PC-3 (cell line): ENCODE measurements around the gene TDP2. TPM values are rescaled to one million over a fixed set of nuclear protein-coding genes. Genes with fewer than 3 reads are reported as not detected.

Source experiments
- ATAC-seq: fragments of 200-7000 bp; cut with Tn5 transposase; 2 replicates; pipeline ENCODE4 v1.9.1; 2020; ENCODE audit warnings: mild to moderate bottlenecking, moderate library complexity
- Bru-seq: library from RNA; stranded (reverse); fragments of 400-500 nt; gene quantifications from one replicate; lab custom pipeline; 2021; lab: Mats Ljungman, UMichigan
- BruChase-seq, 2 experiments: library from RNA; stranded (reverse); fragments of 400-500 nt; gene quantifications; one replicate each; lab custom pipeline; 2021; lab: Mats Ljungman, UMichigan
- BruUV-seq: library from RNA; stranded (reverse); fragments of 400-500 nt; replicated peaks from 2 replicates; lab custom pipeline; 2021; lab: Mats Ljungman, UMichigan
- CTCF ChIA-PET: fragments of 300-600 bp; sonication (Branson Sonifier 250); formaldehyde crosslinking; loops from one replicate; lab custom pipeline; 2022; ENCODE audit warnings: antibody characterized with exemption; lab: Charles Lee
- POLR2A ChIA-PET: fragments of 300-600 bp; sonication (Branson Sonifier 250); formaldehyde crosslinking; loops from one replicate; lab custom pipeline; 2022; ENCODE audit warnings: antibody characterized with exemption; ENCODE audit not compliant: unreplicated experiment; lab: Charles Lee
- DNase-seq: peaks from one replicate; pipeline ENCODE4 v3.0.0-alpha.2; 2015
- H2AFZ ChIP-seq: fragments of 300-600 bp; sonication (generic); 2 replicates; pipeline ENCODE4 v1.6.0; 2016; ENCODE audit warnings: antibody characterized with exemption, low read length
- H3F3A ChIP-seq: fragments of 300-600 bp; sonication (generic); one replicate; pipeline ENCODE4 v1.6.0; 2017; ENCODE audit warnings: antibody characterized with exemption, low read length, control low read depth, mild to moderate bottlenecking; ENCODE audit not compliant: unreplicated experiment
- H3K27ac ChIP-seq: fragments of 300-600 bp; sonication (generic); 2 replicates; pipeline ENCODE4 v1.5.1; 2016; ENCODE audit warnings: mild to moderate bottlenecking, low read length
- H3K27me3 ChIP-seq: fragments of 300-600 bp; sonication (generic); 2 replicates; pipeline ENCODE4 v1.6.1; 2016; ENCODE audit warnings: low read length, mixed read lengths
- H3K36me3 ChIP-seq: fragments of 300-600 bp; sonication (generic); 2 replicates; pipeline ENCODE4 v1.6.1; 2016; ENCODE audit warnings: low read depth, mixed run types, low read length, mixed read lengths
- H3K4me1 ChIP-seq: fragments of 300-600 bp; sonication (generic); 2 replicates; pipeline ENCODE4 v1.5.1; 2016; ENCODE audit warnings: low read length; ENCODE audit not compliant: insufficient read depth
- H3K4me2 ChIP-seq: fragments of 300-600 bp; sonication (generic); 2 replicates; pipeline ENCODE4 v1.6.0; 2016; ENCODE audit warnings: low read length
- H3K4me3 ChIP-seq: fragments of 300-600 bp; sonication (generic); 2 replicates; pipeline ENCODE4 v1.5.1; 2016; ENCODE audit warnings: mild to moderate bottlenecking, low read length, mixed read lengths
- H3K79me2 ChIP-seq: fragments of 300-600 bp; sonication (generic); 2 replicates; pipeline ENCODE4 v1.6.1; 2017; ENCODE audit warnings: low read length, mixed read lengths
- H3K9ac ChIP-seq: fragments of 300-600 bp; sonication (generic); 2 replicates; pipeline ENCODE4 v1.6.0; 2016; ENCODE audit warnings: mild to moderate bottlenecking, low read length
- H3K9me2 ChIP-seq: fragments of 300-600 bp; sonication (generic); replicated peaks from 2 replicates; pipeline ENCODE4 v1.6.1; 2016; ENCODE audit warnings: mixed run types, low read length, mixed read lengths
- H3K9me3 ChIP-seq: fragments of 300-600 bp; sonication (generic); 2 replicates; pipeline ENCODE4 v1.6.1; 2016; ENCODE audit warnings: low read length, mixed read lengths
- H4K20me1 ChIP-seq: fragments of 300-600 bp; sonication (generic); 2 replicates; pipeline ENCODE4 v1.6.1; 2016; ENCODE audit warnings: low read length, mixed read lengths
- CTCF ChIP-seq: fragments of 300-600 bp; sonication (generic); conservative IDR thresholded peaks from 2 replicates; pipeline ENCODE4 v1.5.1; 2017; ENCODE audit warnings: antibody characterized with exemption, low read depth, mild to moderate bottlenecking, low read length
- EZH2 ChIP-seq: fragments of 300-600 bp; sonication (generic); IDR thresholded peaks from one replicate; pipeline ENCODE4 v1.6.1; 2017; ENCODE audit warnings: antibody characterized with exemption, mild to moderate bottlenecking, low read length; ENCODE audit not compliant: unreplicated experiment
- EZH2phosphoT487 ChIP-seq: fragments of 300-600 bp; sonication (generic); IDR thresholded peaks from 2 replicates; pipeline ENCODE4 v1.6.1; 2018; ENCODE audit warnings: mild to moderate bottlenecking, antibody characterized with exemption, low read length, borderline replicate concordance
- intact Hi-C: fragments of 100-400 bp; cut with micrococcal nuclease; formaldehyde crosslinking; loops from 2 replicates; pipeline ENCODE4 v1.9.0; 2023
- long read RNA-seq: library from polyadenylated mRNA; unstranded; transcript quantifications from one replicate; pipeline ENCODE4 v2.0.0, GENCODE V29; 2021; ENCODE audit not compliant: unreplicated experiment
- total RNA-seq: library from RNA; depleted of rRNA; stranded (reverse); fragments of >200 nt; gene quantifications from 2 replicates; pipeline ENCODE4 v1.2.3, GENCODE V29; 2014; rRNA removed

Gene TDP2, protein sequence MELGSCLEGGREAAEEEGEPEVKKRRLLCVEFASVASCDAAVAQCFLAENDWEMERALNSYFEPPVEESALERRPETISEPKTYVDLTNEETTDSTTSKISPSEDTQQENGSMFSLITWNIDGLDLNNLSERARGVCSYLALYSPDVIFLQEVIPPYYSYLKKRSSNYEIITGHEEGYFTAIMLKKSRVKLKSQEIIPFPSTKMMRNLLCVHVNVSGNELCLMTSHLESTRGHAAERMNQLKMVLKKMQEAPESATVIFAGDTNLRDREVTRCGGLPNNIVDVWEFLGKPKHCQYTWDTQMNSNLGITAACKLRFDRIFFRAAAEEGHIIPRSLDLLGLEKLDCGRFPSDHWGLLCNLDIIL
- 20.6 and 24.2 TPM in 2 replicates for total RNA-seq
- percentile 88 among the genes with signal in this experiment for Bru-seq, nascent RNA
- BruChase-seq, experiment 1, labeled RNA remaining after a 6-hour chase: percentile 86 among the genes with signal in this experiment
- BruChase-seq, experiment 2, labeled RNA remaining after a 2-hour chase: percentile 90 among the genes with signal in this experiment
- long read RNA-seq, transcript TDP2-202 (7 exons, 2,071 nt): major isoform, 31 of 48 reads
- long read RNA-seq, partial matches to known transcripts: 8 of 48 reads
- long read RNA-seq, other reads (novel, unspliced or antisense): 9 of 48 reads

DNA sequence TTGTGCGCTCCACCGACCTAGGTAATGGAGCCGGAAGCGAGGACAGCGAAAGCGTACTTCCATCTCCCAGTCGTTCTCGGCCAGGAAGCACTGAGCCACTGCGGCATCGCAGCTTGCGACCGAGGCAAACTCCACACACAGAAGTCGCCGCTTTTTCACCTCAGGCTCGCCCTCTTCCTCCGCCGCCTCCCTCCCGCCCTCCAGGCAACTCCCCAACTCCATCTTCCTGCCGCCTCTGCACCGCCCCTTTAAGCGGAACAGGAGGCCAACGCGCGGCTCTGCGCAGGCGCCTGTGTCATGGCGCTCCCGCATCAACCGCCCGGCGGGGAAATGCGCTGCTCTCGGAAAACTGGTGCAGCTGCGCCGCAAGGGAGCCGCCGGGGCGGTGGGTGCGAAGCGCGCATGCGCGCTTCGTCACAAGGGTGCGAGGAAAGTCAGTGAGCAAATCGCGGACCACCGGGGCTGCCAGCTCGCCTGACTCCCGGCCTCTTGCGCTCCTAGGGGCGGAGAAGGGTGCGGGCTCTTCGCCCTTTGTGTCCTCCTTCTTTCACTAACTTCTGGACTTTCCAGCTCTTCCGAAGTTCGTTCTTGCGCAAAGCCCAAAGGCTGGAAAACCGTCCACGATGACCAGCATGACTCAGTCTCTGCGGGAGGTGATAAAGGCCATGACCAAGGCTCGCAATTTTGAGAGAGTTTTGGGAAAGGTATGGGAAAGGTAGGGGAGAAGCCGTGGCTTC is at the start of gene TDP2, which contains the start of gene ACOT13:
Gene TDP2, minus strand, starts transcription at position 259 of the 737 bp plus-strand sequence. Its CDS starts 37 bp downstream, at position 222.
Gene ACOT13, plus strand, starts transcription at position 437 of the 737 bp plus-strand sequence. Its CDS starts 187 bp downstream, at position 624.
- Histone ChIP-seq H3K4me1 (peaks cover 20% of the 10 kb centered on the region), H4K20me1 (no peaks in the 10 kb centered on the region), H3K27ac (peak within 1 kb of the TSS; percentile 75), H3K27me3 (no peaks in the 10 kb centered on the region), H3K4me3 (peak within 1 kb of the TSS; percentile 97), H3K4me2 (peak within 1 kb of the TSS; percentile 85), H3K36me3 (peaks cover 20% of the 10 kb centered on the region), H3K9ac (peak within 1 kb of the TSS; percentile 91), H3K9me2 (no peaks in the 10 kb centered on the region), H3F3A (no peaks in the 10 kb centered on the region), H3K79me2 (peaks cover 43% of the 10 kb centered on the region), H2AFZ (peak within 1 kb of the TSS; percentile 98), H3K9me3 (0 out of 2 replicates have a peak, but pooled peaks cover 4% of the 10 kb centered on the region)
- intact Hi-C loops: loop anchor here (1.0 to 2.0 kb wide), 2 partner anchors 20 to 84 kb away; partner anchors contain the start of gene KIAA0319
- peak; percentile 98 for DNase-seq
- ChIA-PET POLR2A (interaction anchor here (0.6 kb wide), 1 partner anchor 24 kb away, joined by 9 read pairs; no protein-coding TSS in a partner anchor), CTCF (interaction anchor here (1.3 kb wide), 1 partner anchor 86 kb away, joined by 4 read pairs; no protein-coding TSS in a partner anchor)
- no TSS peak for BruUV-seq
- no peak for TF ChIP-seq EZH2
- no peak for TF ChIP-seq EZH2phosphoT487
- peak; percentile 49; the same call in 1 of the 2 replicates for TF ChIP-seq CTCF
- peak; percentile 95 for ATAC-seq

GRCh38 chr6:24710519-24711303 is 44.0 kb upstream of the TDP2 start:
- Histone ChIP-seq H3K4me2 (no peak overlapping the region), H3K9ac (no peak overlapping the region), H2AFZ (no peak overlapping the region), H3K9me2 (no peaks in the 10 kb centered on the region), H3K36me3 (peaks cover 92% of the 10 kb centered on the region), H3K27me3 (no peaks in the 10 kb centered on the region), H3K9me3 (no peaks in the 10 kb centered on the region), H4K20me1 (peaks cover 31% of the 10 kb centered on the region), H3K4me3 (no peak overlapping the region), H3K79me2 (peaks cover 52% of the 10 kb centered on the region), H3F3A (no peaks in the 10 kb centered on the region), H3K4me1 (no peaks in the 10 kb centered on the region), H3K27ac (no peak overlapping the region)
- ATAC-seq: no peak
- no peak for DNase-seq
- intact Hi-C loops: no loop called here
- TF ChIP-seq EZH2phosphoT487 (no peak), EZH2 (no peak), CTCF (no peak)
- no TSS peak for BruUV-seq
- ChIA-PET CTCF (no interaction called here), POLR2A (no interaction called here)
